Panc1 (cell line): Measurements from ENCODE around the gene RIC1. TPM values are rescaled to one million over a fixed set of nuclear protein-coding genes. Genes with fewer than 3 reads are reported as not detected.

ENCODE experiments used
- ATAC-seq: fragments of 200-7000 bp; cut with Tn5 transposase; 2 replicates; pipeline ENCODE4 v1.9.1; 2020; ENCODE audit warnings: mild to moderate bottlenecking, moderate library complexity
- BruUV-seq: library from RNA; stranded (reverse); fragments of 400-500 nt; replicated peaks from 2 replicates; lab custom pipeline; 2021; lab: Mats Ljungman, UMichigan
- CTCF ChIA-PET: fragments of 300-600 bp; sonication (Branson Sonifier 250); formaldehyde crosslinking; loops from one replicate; lab custom pipeline; 2022; ENCODE audit warnings: antibody characterized with exemption; lab: Charles Lee
- POLR2A ChIA-PET: fragments of 300-600 bp; sonication (Branson Sonifier 250); formaldehyde crosslinking; loops from one replicate; lab custom pipeline; 2022; ENCODE audit warnings: antibody characterized with exemption; lab: Charles Lee
- DNase-seq: peaks from one replicate; pipeline ENCODE4 v3.0.0-alpha.2; 2010; ENCODE audit warnings: low read depth, low spot score
- H3K27ac ChIP-seq: 2 replicates; pipeline ENCODE4 v1.5.1; 2011; ENCODE audit warnings: mild to moderate bottlenecking, low read length, inconsistent platforms
- H3K27me3 ChIP-seq: fragments of 200-500 bp; sonication (Bioruptor generic); 2 replicates; pipeline ENCODE4 v1.6.0; 2014; ENCODE audit warnings: low read length, inconsistent platforms; ENCODE audit not compliant: control insufficient read depth, insufficient read depth
- H3K36me3 ChIP-seq: fragments of 200-500 bp; sonication (Bioruptor generic); 2 replicates; pipeline ENCODE4 v1.5.1; 2014; ENCODE audit warnings: inconsistent platforms, mild to moderate bottlenecking, low read length, moderate library complexity; ENCODE audit not compliant: control insufficient read depth, insufficient read depth
- H3K4me1 ChIP-seq: 2 replicates; pipeline ENCODE4 v1.5.1; 2011; ENCODE audit warnings: inconsistent platforms, mild to moderate bottlenecking, low read length, moderate library complexity; ENCODE audit not compliant: control insufficient read depth, insufficient read depth
- H3K4me3 ChIP-seq, 2 experiments: 2 replicates each; pipeline ENCODE4 v1.5.1; 2011 to 2012; ENCODE audit warnings: low read depth in 2 of 2, low read length in 2 of 2, mild to moderate bottlenecking in 2 of 2, inconsistent platforms in 1 of 2, moderate library complexity in 1 of 2
- H3K9me3 ChIP-seq: fragments of 200-500 bp; sonication (Bioruptor generic); 2 replicates; pipeline ENCODE4 v1.5.1; 2014; ENCODE audit warnings: low read depth, mild to moderate bottlenecking, inconsistent platforms, low read length, moderate library complexity; ENCODE audit not compliant: control insufficient read depth, insufficient read depth
- POLR2AphosphoS5 ChIP-seq: IDR thresholded peaks from 2 replicates; pipeline ENCODE4 v1.6.1; 2012; ENCODE audit warnings: mild to moderate bottlenecking, low read depth, low read length, moderate library complexity
- SIN3A ChIP-seq: IDR thresholded peaks from 2 replicates; pipeline ENCODE4 v1.6.1; 2012; ENCODE audit warnings: low read depth, mild to moderate bottlenecking, low read length, moderate library complexity, borderline replicate concordance; ENCODE audit not compliant: insufficient read depth
- TCF7L2 ChIP-seq: IDR thresholded peaks from 2 replicates; pipeline ENCODE4 v1.6.1; 2011; ENCODE audit warnings: mild to moderate bottlenecking, low read depth, low read length, inconsistent platforms
- in situ Hi-C: cut with HindIII; loops from 2 replicates; pipeline ENCODE4 v1.10.0; 2016; ENCODE audit warnings: low sequenced_read_pairs, low pct_unique_long_range_greater_than_20kb
- intact Hi-C: fragments of 100-400 bp; cut with micrococcal nuclease; formaldehyde crosslinking; loops from one replicate; pipeline ENCODE4 v1.10.0; 2022; ENCODE audit not compliant: unreplicated experiment
- total RNA-seq: library from RNA; stranded (reverse); gene quantifications from one replicate; pipeline ENCODE4 v1.2.1, GENCODE V29; 2021; ENCODE audit not compliant: unreplicated experiment
- TF ChIP-seq, protein P1 (sequence below): fragments of 450-650 bp; IDR thresholded peaks from 2 replicates; pipeline ENCODE4 v1.5.1; 2017; ENCODE audit warnings: mild to moderate bottlenecking
- TF ChIP-seq, protein P2 (sequence below), 2 experiments: IDR thresholded peaks; 2 replicates each; pipeline ENCODE4 v1.6.1; 2011 to 2012; ENCODE audit warnings: low read depth in 2 of 2, control low read depth in 1 of 2, low read length in 1 of 2, mild to moderate bottlenecking in 1 of 2, moderate library complexity in 1 of 2; ENCODE audit not compliant: insufficient read depth in 1 of 2

Gene RIC1
- total RNA-seq, 1 experiment from 2014 or later, result 7.0 TPM

DNA sequence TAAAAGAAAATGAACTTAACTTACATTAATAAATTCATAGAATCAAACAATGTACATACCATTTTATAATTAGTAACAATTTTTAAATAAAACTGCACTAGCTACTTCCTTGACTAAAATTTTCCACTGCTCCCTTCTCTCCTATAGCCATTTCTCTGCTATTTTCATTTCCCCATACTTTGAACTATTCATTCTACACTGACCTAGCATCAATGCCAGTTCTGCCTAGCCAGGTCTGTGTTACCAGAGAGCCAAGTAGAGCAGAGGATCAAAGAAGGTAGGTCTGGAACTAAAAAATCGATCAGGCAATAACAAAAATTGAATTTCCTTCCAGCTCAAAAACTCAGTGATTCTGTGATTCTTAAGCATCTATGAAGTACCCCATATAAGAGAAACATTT lies 119.5 kb downstream of the RIC1 start:
- Histone ChIP-seq H3K4me3 (no peak overlapping the region), H3K27ac (no peak overlapping the region), H3K4me1 (no peaks in the 10 kb centered on the region), H3K9me3 (no peaks in the 10 kb centered on the region), H3K27me3 (no peaks in the 10 kb centered on the region), H3K36me3 (no peaks in the 10 kb centered on the region)
- BruUV-seq, result no TSS peak
- CTCF ChIA-PET, result no interaction called here
- no peak for DNase-seq
- no peak for ATAC-seq
- POLR2A ChIA-PET, result no interaction called here
- TF ChIP-seq SIN3A (no peak), POLR2AphosphoS5 (no peak), TCF7L2 (no peak)
- TF ChIP-seq, protein P1, sequence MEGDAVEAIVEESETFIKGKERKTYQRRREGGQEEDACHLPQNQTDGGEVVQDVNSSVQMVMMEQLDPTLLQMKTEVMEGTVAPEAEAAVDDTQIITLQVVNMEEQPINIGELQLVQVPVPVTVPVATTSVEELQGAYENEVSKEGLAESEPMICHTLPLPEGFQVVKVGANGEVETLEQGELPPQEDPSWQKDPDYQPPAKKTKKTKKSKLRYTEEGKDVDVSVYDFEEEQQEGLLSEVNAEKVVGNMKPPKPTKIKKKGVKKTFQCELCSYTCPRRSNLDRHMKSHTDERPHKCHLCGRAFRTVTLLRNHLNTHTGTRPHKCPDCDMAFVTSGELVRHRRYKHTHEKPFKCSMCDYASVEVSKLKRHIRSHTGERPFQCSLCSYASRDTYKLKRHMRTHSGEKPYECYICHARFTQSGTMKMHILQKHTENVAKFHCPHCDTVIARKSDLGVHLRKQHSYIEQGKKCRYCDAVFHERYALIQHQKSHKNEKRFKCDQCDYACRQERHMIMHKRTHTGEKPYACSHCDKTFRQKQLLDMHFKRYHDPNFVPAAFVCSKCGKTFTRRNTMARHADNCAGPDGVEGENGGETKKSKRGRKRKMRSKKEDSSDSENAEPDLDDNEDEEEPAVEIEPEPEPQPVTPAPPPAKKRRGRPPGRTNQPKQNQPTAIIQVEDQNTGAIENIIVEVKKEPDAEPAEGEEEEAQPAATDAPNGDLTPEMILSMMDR, result no peak
- TF ChIP-seq, protein P2, sequence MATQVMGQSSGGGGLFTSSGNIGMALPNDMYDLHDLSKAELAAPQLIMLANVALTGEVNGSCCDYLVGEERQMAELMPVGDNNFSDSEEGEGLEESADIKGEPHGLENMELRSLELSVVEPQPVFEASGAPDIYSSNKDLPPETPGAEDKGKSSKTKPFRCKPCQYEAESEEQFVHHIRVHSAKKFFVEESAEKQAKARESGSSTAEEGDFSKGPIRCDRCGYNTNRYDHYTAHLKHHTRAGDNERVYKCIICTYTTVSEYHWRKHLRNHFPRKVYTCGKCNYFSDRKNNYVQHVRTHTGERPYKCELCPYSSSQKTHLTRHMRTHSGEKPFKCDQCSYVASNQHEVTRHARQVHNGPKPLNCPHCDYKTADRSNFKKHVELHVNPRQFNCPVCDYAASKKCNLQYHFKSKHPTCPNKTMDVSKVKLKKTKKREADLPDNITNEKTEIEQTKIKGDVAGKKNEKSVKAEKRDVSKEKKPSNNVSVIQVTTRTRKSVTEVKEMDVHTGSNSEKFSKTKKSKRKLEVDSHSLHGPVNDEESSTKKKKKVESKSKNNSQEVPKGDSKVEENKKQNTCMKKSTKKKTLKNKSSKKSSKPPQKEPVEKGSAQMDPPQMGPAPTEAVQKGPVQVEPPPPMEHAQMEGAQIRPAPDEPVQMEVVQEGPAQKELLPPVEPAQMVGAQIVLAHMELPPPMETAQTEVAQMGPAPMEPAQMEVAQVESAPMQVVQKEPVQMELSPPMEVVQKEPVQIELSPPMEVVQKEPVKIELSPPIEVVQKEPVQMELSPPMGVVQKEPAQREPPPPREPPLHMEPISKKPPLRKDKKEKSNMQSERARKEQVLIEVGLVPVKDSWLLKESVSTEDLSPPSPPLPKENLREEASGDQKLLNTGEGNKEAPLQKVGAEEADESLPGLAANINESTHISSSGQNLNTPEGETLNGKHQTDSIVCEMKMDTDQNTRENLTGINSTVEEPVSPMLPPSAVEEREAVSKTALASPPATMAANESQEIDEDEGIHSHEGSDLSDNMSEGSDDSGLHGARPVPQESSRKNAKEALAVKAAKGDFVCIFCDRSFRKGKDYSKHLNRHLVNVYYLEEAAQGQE (IDR thresholded peaks at IDR 0.05; ENCODE audit: insufficient read depth in 1 of 2, low read depth in 2 of 2, low read length in 1 of 2), result no peak
- in situ Hi-C loops, result no loop called here
- intact Hi-C loops, result no loop called here

DNA sequence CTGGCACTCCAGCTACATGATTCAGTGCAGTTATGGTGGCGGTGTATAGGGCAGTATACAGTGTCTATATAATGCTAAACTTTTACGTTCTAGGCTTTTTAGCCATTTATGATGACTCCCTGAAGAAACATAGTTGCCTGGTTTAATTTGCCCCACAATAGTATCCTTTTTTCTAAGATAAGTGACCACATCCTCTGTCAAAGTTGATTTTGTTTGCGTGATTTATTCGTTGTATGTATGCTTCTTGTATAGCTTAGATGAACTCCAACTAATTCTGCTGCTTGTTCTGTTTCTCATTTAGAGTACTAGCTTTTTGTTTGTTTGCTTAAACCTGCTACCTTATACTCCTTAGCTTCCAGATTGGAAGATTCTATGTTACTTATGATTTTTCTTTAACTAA lies 120.4 kb downstream of the RIC1 start:
- TF ChIP-seq, protein P1, result no peak
- TF ChIP-seq, protein P2 (IDR thresholded peaks at IDR 0.05; ENCODE audit: insufficient read depth in 1 of 2, low read depth in 2 of 2, low read length in 1 of 2), result no peak
- no peak for TF ChIP-seq TCF7L2
- no peak for TF ChIP-seq SIN3A
- no peak for TF ChIP-seq POLR2AphosphoS5
- no peaks in the 10 kb centered on the region for H3K36me3 ChIP-seq
- no peaks in the 10 kb centered on the region for H3K9me3 ChIP-seq
- no peaks in the 10 kb centered on the region for H3K27me3 ChIP-seq
- ATAC-seq (no peak), DNase-seq (no peak)
- no peak overlapping the region for H3K4me3 ChIP-seq
- intact Hi-C loops (no loop called here), in situ Hi-C loops (no loop called here)
- no peak overlapping the region for H3K27ac ChIP-seq
- CTCF ChIA-PET, result no interaction called here
- no TSS peak for BruUV-seq
- POLR2A ChIA-PET, result no interaction called here
- H3K4me1 ChIP-seq, result no peaks in the 10 kb centered on the region
